Body of pancreas (tissue), 4 donors: ENCODE measurements around the gene PHTF2.

Experiments
- POLR2A ChIP-seq, 3 donors: fragments of 450-650 bp; IDR thresholded peaks; one replicate each; pipeline ENCODE4 v1.6.1; 2016; ENCODE audit warnings: antibody characterized with exemption in 3 of 3, mild to moderate bottlenecking in 2 of 3
- TF ChIP-seq, protein P1 (sequence below), 7 experiments: fragments of 450-650 bp in 4 of 7; fragments of 200-600 bp in 3 of 7; sonication (generic) in 3 of 7; IDR thresholded peaks; one replicate each; pipeline ENCODE4 v1.5.1; 2016 to 2019; ENCODE audit warnings: antibody characterized with exemption in 7 of 7

DNA sequence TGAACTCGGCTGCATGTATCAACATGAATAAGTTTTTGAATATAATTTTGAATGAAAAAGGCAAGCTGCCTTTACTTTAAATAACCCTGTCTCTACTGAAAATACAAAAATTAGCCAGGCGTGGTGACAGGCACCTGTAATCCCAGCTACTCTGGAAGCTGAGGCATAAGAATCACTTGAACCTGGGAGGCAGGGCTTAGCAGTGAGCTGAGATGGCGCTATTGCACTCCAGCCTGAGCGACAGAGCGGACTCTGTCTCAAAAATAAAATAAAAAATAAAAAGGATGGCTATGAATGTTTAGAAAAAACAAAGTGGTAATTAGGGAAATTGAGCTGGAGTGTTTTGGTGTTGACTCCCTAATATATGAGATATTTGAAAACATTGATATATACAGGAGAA is 133.3 kb downstream of the PHTF2 start:
- TF ChIP-seq, protein P1, sequence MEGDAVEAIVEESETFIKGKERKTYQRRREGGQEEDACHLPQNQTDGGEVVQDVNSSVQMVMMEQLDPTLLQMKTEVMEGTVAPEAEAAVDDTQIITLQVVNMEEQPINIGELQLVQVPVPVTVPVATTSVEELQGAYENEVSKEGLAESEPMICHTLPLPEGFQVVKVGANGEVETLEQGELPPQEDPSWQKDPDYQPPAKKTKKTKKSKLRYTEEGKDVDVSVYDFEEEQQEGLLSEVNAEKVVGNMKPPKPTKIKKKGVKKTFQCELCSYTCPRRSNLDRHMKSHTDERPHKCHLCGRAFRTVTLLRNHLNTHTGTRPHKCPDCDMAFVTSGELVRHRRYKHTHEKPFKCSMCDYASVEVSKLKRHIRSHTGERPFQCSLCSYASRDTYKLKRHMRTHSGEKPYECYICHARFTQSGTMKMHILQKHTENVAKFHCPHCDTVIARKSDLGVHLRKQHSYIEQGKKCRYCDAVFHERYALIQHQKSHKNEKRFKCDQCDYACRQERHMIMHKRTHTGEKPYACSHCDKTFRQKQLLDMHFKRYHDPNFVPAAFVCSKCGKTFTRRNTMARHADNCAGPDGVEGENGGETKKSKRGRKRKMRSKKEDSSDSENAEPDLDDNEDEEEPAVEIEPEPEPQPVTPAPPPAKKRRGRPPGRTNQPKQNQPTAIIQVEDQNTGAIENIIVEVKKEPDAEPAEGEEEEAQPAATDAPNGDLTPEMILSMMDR (IDR thresholded peaks at IDR 0.05), result no peak
- no peak for TF ChIP-seq POLR2A (IDR thresholded peaks at IDR 0.05)
